Gastrocnemius medialis (tissue), 4 donors: ENCODE measurements around the gene HERC2.

Experiments used
- POLR2A ChIP-seq, 2 donors: fragments of 450-650 bp; IDR thresholded peaks; one replicate each; pipeline ENCODE4 v1.6.1; 2017; ENCODE audit warnings: antibody characterized with exemption in 2 of 2, mild to moderate bottlenecking in 2 of 2, moderate library complexity in 2 of 2
- TF ChIP-seq, protein P1 (sequence below), 5 experiments: fragments of 450-650 bp in 3 of 5; fragments of 200-600 bp in 2 of 5; sonication (generic) in 2 of 5; IDR thresholded peaks in 4 of 5; conservative IDR thresholded peaks in 1 of 5; 1 replicate in 4 of 5; 2 replicates in 1 of 5; pipeline ENCODE4 v1.5.1; 2016 to 2019; ENCODE audit warnings: antibody characterized with exemption in 5 of 5, mild to moderate bottlenecking in 3 of 5, moderate library complexity in 3 of 5

DNA sequence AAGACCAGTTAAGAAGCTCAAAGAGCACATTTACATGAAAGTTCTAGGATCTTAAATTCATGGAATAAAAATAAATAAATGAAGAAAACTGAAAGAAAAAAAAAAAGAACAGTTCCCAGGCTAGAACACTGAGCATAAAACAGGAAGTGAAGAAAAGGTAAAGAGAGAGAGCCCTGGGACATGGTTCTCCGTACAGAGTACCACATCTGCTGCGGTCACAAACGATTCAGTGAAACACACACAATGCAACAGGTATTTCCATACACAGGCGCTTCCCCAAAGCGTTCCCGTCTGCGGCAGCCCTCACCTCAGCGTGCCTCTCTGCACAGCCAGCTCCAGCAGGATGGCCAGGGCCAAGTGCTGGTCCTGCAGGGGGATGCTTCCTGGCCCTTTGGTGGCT is 49.4 kb downstream of the HERC2 start:
- TF ChIP-seq, protein P1, sequence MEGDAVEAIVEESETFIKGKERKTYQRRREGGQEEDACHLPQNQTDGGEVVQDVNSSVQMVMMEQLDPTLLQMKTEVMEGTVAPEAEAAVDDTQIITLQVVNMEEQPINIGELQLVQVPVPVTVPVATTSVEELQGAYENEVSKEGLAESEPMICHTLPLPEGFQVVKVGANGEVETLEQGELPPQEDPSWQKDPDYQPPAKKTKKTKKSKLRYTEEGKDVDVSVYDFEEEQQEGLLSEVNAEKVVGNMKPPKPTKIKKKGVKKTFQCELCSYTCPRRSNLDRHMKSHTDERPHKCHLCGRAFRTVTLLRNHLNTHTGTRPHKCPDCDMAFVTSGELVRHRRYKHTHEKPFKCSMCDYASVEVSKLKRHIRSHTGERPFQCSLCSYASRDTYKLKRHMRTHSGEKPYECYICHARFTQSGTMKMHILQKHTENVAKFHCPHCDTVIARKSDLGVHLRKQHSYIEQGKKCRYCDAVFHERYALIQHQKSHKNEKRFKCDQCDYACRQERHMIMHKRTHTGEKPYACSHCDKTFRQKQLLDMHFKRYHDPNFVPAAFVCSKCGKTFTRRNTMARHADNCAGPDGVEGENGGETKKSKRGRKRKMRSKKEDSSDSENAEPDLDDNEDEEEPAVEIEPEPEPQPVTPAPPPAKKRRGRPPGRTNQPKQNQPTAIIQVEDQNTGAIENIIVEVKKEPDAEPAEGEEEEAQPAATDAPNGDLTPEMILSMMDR (IDR thresholded peaks at IDR 0.05 in 4 of 5, conservative IDR thresholded peaks at IDR 0.05 in 1 of 5), result no peak
- TF ChIP-seq POLR2A (IDR thresholded peaks at IDR 0.05), result no peak
